Hematopoietic multipotent progenitor cell treated with erythropoietin and hydrocortisone succinate and interleukin-3 and kit ligand, for 15 days (in vitro differentiated cells): Measurements from ENCODE around the gene PADI4.

Experiments used
- DNase-seq: peaks from one replicate; pipeline ENCODE4 v3.0.0-alpha.2; 2015; ENCODE audit warnings: low spot score

The PADI4 gene, protein sequence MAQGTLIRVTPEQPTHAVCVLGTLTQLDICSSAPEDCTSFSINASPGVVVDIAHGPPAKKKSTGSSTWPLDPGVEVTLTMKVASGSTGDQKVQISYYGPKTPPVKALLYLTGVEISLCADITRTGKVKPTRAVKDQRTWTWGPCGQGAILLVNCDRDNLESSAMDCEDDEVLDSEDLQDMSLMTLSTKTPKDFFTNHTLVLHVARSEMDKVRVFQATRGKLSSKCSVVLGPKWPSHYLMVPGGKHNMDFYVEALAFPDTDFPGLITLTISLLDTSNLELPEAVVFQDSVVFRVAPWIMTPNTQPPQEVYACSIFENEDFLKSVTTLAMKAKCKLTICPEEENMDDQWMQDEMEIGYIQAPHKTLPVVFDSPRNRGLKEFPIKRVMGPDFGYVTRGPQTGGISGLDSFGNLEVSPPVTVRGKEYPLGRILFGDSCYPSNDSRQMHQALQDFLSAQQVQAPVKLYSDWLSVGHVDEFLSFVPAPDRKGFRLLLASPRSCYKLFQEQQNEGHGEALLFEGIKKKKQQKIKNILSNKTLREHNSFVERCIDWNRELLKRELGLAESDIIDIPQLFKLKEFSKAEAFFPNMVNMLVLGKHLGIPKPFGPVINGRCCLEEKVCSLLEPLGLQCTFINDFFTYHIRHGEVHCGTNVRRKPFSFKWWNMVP

GRCh38 chr1:17307946-17308345 lies at the start of gene PADI4:
TSS of gene PADI4 (plus strand) at chr1:17308197. CDS start at chr1:17308223, 26 bp downstream.
- no peak for DNase-seq

DNA sequence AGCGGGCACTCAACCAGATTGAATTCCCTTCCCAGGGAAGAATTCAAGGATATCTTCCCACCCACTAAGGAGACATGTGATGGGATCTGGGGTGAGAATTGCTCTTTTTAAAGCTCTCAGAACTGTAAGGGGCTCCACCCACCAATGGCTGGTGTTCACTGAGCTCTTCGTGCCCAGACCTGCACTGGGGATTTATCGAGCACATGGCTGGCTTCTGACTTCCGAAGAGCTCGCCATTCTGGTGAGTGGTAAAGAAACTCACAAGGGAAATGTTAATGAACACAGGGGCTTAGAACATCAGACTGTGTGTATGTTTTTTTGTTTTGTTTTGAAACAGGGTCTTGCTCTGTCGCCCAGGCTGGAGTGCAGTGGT lies 49.3 kb upstream of the PADI4 start:
- no peak for DNase-seq

DNA sequence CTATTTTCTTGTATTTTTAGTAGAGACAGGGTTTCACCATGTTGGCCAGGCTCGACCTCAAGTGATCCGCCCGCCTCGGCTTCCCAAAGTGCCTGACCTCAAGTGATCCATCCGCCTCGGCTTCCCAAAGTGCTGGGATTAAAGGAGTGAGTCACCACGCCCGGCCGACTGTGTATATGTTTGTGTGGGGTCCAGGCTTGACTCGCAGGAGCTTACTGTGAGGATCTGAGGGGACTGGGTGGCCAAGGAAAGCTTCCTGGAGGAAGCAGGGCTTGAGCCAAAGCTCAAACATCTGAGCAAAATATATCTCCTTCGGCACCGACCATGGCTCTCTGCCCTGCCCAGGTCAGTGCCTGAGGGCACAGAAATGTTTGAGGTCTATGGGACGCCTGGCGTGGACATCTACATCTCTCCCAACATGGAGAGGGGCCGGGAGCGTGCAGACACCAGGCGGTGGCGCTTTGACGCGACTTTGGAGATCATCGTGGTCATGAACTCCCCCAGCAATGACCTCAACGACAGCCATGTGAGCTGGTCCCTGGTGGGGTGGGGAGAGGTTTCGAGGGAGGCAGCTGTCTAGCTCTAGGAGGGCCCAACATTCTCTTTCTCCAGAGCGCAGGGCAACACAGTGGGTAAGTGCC lies 48.6 kb upstream of the PADI4 start:
- DNase-seq = no peak

GRCh38 chr1:17260264-17260663 lies 47.7 kb upstream of the PADI4 start:
- no peak for DNase-seq

DNA sequence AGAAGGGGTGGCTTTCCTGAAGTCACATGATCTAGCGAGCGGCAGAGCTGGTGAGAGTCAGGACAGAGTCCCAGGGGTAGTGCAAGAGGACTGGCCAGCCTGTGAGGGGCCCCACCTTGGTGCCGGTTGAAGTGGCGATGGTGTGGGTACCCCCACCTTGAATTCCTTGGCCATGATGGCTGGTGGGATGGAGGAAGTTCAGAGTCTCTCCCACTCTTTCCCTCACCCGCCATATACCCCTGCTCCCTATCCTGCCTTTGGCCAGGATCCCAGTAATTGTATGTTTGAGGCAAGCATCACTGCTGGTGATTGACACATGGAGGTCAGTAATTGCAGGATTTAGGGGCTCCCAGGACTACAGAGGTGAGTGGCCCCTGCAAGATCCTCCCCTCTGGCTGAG lies 47.3 kb upstream of the PADI4 start:
- DNase-seq = no peak

DNA sequence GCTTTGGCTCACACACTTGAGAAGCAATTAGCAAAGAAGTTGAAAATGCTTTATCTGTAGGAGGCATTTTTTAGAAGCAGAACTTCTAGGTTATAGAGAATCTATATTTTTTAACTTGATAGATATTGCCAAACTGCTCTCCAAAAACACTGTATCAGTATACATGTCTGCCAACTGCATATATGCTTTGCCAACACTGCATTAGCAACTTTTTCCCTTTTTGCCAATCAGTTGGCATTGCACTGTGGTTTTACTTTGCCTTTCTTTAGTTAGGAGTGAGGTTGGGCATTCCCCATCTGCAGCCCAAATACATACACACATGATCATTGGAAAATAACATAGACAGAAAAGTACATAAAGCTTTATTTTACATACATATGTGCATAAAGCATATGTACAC lies 44.1 kb upstream of the PADI4 start:
- no peak for DNase-seq

DNA sequence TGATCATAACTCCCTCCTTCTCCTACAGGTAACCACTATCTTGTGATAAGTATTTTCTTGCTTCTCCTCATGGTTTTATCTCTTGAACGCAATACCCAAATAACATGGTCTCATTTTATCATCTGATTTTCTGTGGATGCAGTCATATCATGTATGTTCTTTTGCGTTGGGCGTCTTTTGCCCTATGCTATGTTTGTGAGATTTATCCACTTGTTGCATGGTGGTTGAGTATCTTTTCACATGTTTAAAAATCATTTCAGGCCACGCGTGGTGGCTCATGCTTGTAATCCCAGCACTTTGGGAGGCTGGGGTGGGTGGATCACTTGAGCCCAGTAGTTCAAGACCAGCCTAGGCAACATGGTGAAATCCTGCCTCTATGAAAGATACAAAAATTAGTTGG lies 43.5 kb upstream of the PADI4 start:
- DNase-seq = no peak

- no peak for DNase-seq
Observed at GRCh38 chr1:17265162-17265561, 42.8 kb upstream of the PADI4 start.

- DNase-seq = no peak
Observed at GRCh38 chr1:17265950-17266349, 42.0 kb upstream of the PADI4 start.

GRCh38 chr1:17270891-17271765 lies 36.9 kb upstream of the PADI4 start:
- no peak for DNase-seq

GRCh38 chr1:17272066-17272465 lies 35.9 kb upstream of the PADI4 start:
- no peak for DNase-seq

GRCh38 chr1:17272646-17273045 lies 35.4 kb upstream of the PADI4 start:
- no peak for DNase-seq

GRCh38 chr1:17273096-17273495 lies 34.9 kb upstream of the PADI4 start:
- no peak for DNase-seq

- DNase-seq = peak; percentile 33
Observed at GRCh38 chr1:17274186-17275170, 33.5 kb upstream of the PADI4 start.

- no peak for DNase-seq
Observed at GRCh38 chr1:17276568-17276967, 31.4 kb upstream of the PADI4 start.

GRCh38 chr1:17277511-17278159 lies 30.4 kb upstream of the PADI4 start:
- DNase-seq = no peak

- DNase-seq = no peak
Observed at GRCh38 chr1:17278996-17279830, 28.8 kb upstream of the PADI4 start.

- DNase-seq = no peak
Observed at GRCh38 chr1:17280436-17280835, 27.6 kb upstream of the PADI4 start.

GRCh38 chr1:17280894-17281293 lies 27.1 kb upstream of the PADI4 start:
- no peak for DNase-seq

DNA sequence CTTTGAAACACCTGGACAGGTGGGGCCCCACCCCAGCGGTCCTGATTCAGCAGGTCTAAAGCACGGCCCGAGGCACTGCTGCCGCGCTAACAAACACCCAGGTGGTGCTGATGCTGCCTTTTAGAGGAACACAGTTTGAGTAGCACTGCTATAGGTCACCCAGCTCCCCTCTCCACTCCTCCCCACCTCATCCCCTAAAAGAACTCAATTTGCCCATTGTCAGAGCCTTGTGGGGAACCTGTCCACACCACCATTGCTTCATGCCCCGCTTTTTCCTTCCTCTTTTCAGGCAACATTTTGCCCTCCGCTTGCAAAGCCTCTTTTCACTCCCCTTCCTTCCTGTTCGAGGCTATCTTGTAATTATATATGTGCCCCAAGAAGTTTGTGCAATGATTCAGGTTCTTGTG lies 26.2 kb upstream of the PADI4 start:
- no peak for DNase-seq
